Measurements from ENCODE around the gene ANXA3.

Gene ANXA3

GRCh38 chr4:78560296-78560963 is 8.9 kb downstream of the ANXA3 start:
- DNase-seq (ENCODE audit: low spot score) = no peak
- in situ Hi-C loops (cut with MboI; ENCODE audit: low sequenced_read_pairs, unreplicated experiment) = no loop called here
- no peak for TF ChIP-seq CTCF (IDR thresholded peaks at IDR 0.05; ENCODE audit: borderline replicate concordance, control extremely low read depth, extremely low read depth, insufficient read depth, missing control alignments)

GRCh38 chr4:78561677-78562076 is 10.1 kb downstream of the ANXA3 start:
- no peak for TF ChIP-seq CTCF (IDR thresholded peaks at IDR 0.05; ENCODE audit: borderline replicate concordance, control extremely low read depth, extremely low read depth, insufficient read depth, missing control alignments)
- DNase-seq (ENCODE audit: low spot score) = no peak
- in situ Hi-C loops (cut with MboI; ENCODE audit: low sequenced_read_pairs, unreplicated experiment) = no loop called here

- no peak for TF ChIP-seq CTCF (IDR thresholded peaks at IDR 0.05; ENCODE audit: borderline replicate concordance, control extremely low read depth, extremely low read depth, insufficient read depth, missing control alignments)
- in situ Hi-C loops (cut with MboI; ENCODE audit: low sequenced_read_pairs, unreplicated experiment) = no loop called here
- no peak for DNase-seq (ENCODE audit: low spot score)
These were observed 11.1 kb downstream of the ANXA3 start for GRCh38 chr4:78562687-78563086.

DNA sequence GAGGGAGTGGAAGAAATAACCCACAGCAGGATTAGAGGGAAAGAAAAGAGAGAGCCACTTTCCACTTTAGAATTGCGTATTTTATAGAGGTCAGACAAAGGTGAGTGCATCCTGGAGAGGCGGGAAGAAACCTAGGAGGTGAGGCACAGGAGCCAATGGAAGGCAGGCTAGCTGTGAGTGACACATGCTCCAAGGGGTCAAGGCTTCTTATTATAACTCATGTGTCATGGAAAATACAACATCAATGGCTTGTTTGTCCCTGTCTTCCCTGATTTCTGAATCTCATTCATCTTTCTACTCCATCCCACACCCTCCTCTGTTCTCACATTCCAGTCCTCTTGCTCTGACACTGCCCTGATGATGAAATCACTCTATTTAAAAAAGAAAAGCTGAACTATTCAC is 14.4 kb downstream of the ANXA3 start:
- in situ Hi-C loops (cut with MboI; ENCODE audit: low sequenced_read_pairs, unreplicated experiment) = no loop called here
- DNase-seq (ENCODE audit: low spot score) = no peak

GRCh38 chr4:78566834-78567499 is 15.4 kb downstream of the ANXA3 start:
- in situ Hi-C loops (cut with MboI; ENCODE audit: low sequenced_read_pairs, unreplicated experiment) = no loop called here
- TF ChIP-seq CTCF (IDR thresholded peaks at IDR 0.05; ENCODE audit: borderline replicate concordance, control extremely low read depth, extremely low read depth, insufficient read depth, missing control alignments) = no peak
- no peak for DNase-seq (ENCODE audit: low spot score)

More for the DNA sequence above, 14.4 kb downstream of the ANXA3 start:
- no peak for TF ChIP-seq CTCF (IDR thresholded peaks at IDR 0.05; ENCODE audit: borderline replicate concordance, control extremely low read depth, extremely low read depth, insufficient read depth, missing control alignments)

GRCh38 chr4:78567500-78568060 is 16.0 kb downstream of the ANXA3 start:
- in situ Hi-C loops (cut with MboI; ENCODE audit: low sequenced_read_pairs, unreplicated experiment) = no loop called here
- no peak for TF ChIP-seq CTCF (IDR thresholded peaks at IDR 0.05; ENCODE audit: borderline replicate concordance, control extremely low read depth, extremely low read depth, insufficient read depth, missing control alignments)

More at GRCh38 chr4:78567500-78568060, 16.0 kb downstream of the ANXA3 start:
- DNase-seq (ENCODE audit: low spot score) = no peak
